HEK293 (cell line): ENCODE measurements around the gene NUP43.

Source experiments
- ATF2 ChIP-seq: fragments of 450-650 bp; formaldehyde crosslinking; IDR thresholded peaks from 2 replicates; pipeline ENCODE4 v1.5.1; 2016; ENCODE audit warnings: missing biosample characterization, missing genetic modification characterization, low read depth
- CTCF ChIP-seq: fragments of 450-650 bp; formaldehyde crosslinking; IDR thresholded peaks from 2 replicates; pipeline ENCODE4 v1.5.1; 2016; ENCODE audit warnings: missing biosample characterization, missing genetic modification characterization
- GLI2 ChIP-seq: fragments of 450-650 bp; formaldehyde crosslinking; IDR thresholded peaks from 2 replicates; pipeline ENCODE4; 2017; ENCODE audit warnings: missing biosample characterization, missing genetic modification characterization, low read depth, borderline replicate concordance
- REPIN1 ChIP-seq: fragments of 450-650 bp; formaldehyde crosslinking; IDR thresholded peaks from 2 replicates; pipeline ENCODE4 v1.5.1; 2017; ENCODE audit warnings: missing biosample characterization, missing genetic modification characterization, low read depth
- WT1 ChIP-seq: fragments of 450-650 bp; formaldehyde crosslinking; IDR thresholded peaks from 2 replicates; pipeline ENCODE4 v1.5.1; 2016; ENCODE audit warnings: missing biosample characterization, missing genetic modification characterization
- ZBTB7A ChIP-seq: fragments of 450-650 bp; formaldehyde crosslinking; IDR thresholded peaks from 2 replicates; pipeline ENCODE4 v1.5.1; 2016; ENCODE audit warnings: low read depth, missing biosample characterization, missing genetic modification characterization
- ZNF239 ChIP-seq: fragments of 450-650 bp; formaldehyde crosslinking; IDR thresholded peaks from 2 replicates; pipeline ENCODE4 v1.5.1; 2016; ENCODE audit warnings: missing biosample characterization, missing genetic modification characterization
- ZNF274 ChIP-seq, 2 experiments: fragments of 200-500 bp in 1 of 2; fragments of 450-650 bp in 1 of 2; sonication (Bioruptor generic) in 1 of 2; formaldehyde crosslinking in 1 of 2; IDR thresholded peaks; 2 replicates each; pipeline versions ENCODE4 v1.5.1 to v1.6.1; 2014 to 2016; ENCODE audit warnings: borderline replicate concordance in 1 of 2, inconsistent platforms in 1 of 2, low read length in 1 of 2, missing biosample characterization in 1 of 2, missing genetic modification characterization in 1 of 2
- ZNF280D ChIP-seq: fragments of 450-650 bp; formaldehyde crosslinking; IDR thresholded peaks from 2 replicates; pipeline ENCODE4 v1.5.1; 2016; ENCODE audit warnings: missing biosample characterization, missing genetic modification characterization
- ZNF302 ChIP-seq: fragments of 450-650 bp; formaldehyde crosslinking; IDR thresholded peaks from 2 replicates; pipeline ENCODE4 v1.5.1; 2016; ENCODE audit warnings: missing biosample characterization, missing genetic modification characterization, low read depth
- ZNF501 ChIP-seq: fragments of 450-650 bp; formaldehyde crosslinking; IDR thresholded peaks from 2 replicates; pipeline ENCODE4 v1.5.1; 2016; ENCODE audit warnings: missing biosample characterization, missing genetic modification characterization
- TF ChIP-seq, protein P1 (sequence below): fragments of 450-650 bp; formaldehyde crosslinking; IDR thresholded peaks from 2 replicates; pipeline ENCODE4 v1.5.1; 2017; ENCODE audit warnings: missing biosample characterization, missing genetic modification characterization

GRCh38 chr6:149723771-149724417, 22.4 kb downstream of the NUP43 start:
- peak; percentile 55 for TF ChIP-seq CTCF (tag by site-specific recombination)
- TF ChIP-seq ZNF280D (tag by site-specific recombination), result no peak
- TF ChIP-seq REPIN1 (tag by site-specific recombination), result no peak
- TF ChIP-seq ZNF501 (tag by site-specific recombination), result no peak
- TF ChIP-seq ZNF274 (IDR thresholded peaks at IDR 0.05; ENCODE audit: low read length), result no peak
- TF ChIP-seq ZNF274 (tag by site-specific recombination; IDR thresholded peaks at IDR 0.05; ENCODE audit: borderline replicate concordance), result no peak
- no peak for TF ChIP-seq ZBTB7A (tag by site-specific recombination)
- TF ChIP-seq GLI2, result no peak
- no peak for TF ChIP-seq ATF2
- no peak for TF ChIP-seq WT1 (tag by site-specific recombination)
- TF ChIP-seq, protein P1, sequence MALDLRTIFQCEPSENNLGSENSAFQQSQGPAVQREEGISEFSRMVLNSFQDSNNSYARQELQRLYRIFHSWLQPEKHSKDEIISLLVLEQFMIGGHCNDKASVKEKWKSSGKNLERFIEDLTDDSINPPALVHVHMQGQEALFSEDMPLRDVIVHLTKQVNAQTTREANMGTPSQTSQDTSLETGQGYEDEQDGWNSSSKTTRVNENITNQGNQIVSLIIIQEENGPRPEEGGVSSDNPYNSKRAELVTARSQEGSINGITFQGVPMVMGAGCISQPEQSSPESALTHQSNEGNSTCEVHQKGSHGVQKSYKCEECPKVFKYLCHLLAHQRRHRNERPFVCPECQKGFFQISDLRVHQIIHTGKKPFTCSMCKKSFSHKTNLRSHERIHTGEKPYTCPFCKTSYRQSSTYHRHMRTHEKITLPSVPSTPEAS, result no peak
- no peak for TF ChIP-seq ZNF302
- TF ChIP-seq ZNF239, result no peak
